Endothelial cell of umbilical vein (primary cell): ENCODE measurements around the gene ELOVL5. TPM values are rescaled to one million over a fixed set of nuclear protein-coding genes. Genes with fewer than 3 reads are reported as not detected.

Experiments
- BruUV-seq: library from RNA; stranded (reverse); fragments of 400-500 nt; replicated peaks from 2 replicates; lab custom pipeline; 2021; lab: Mats Ljungman, UMichigan
- CTCF ChIA-PET: fragments of 300-600, 350-600 bp; sonication (Branson Sonifier 250); formaldehyde crosslinking; loops from one replicate; lab custom pipeline; 2021; ENCODE audit warnings: antibody characterized with exemption, inconsistent platforms; lab: Charles Lee
- POLR2A ChIA-PET: fragments of 300-600, 350-600 bp; sonication (Branson Sonifier 250); formaldehyde crosslinking; loops from one replicate; lab custom pipeline; 2021; ENCODE audit warnings: antibody characterized with exemption, inconsistent platforms; lab: Charles Lee
- DNase-seq: peaks from one replicate; pipeline ENCODE4 v3.0.0-alpha.2; 2011; ENCODE audit warnings: low read depth, low spot score
- FAIRE-seq: peaks from 2 replicates; lab custom pipeline; 2011; peaks lifted over from hg19 to GRCh38; lab: Jason Lieb, UNC
- H2AFZ ChIP-seq: 2 replicates; pipeline ENCODE4 v1.6.0; 2012; ENCODE audit warnings: low read depth, low read length, control low read depth, inconsistent platforms
- H3K27ac ChIP-seq: 2 replicates; pipeline ENCODE4 v1.5.1; 2011; ENCODE audit warnings: low read depth, mild to moderate bottlenecking, control low read depth, low read length, moderate library complexity; ENCODE audit not compliant: insufficient read depth
- H3K27me3 ChIP-seq, 2 experiments: 2 replicates each; pipeline versions ENCODE4 v1.6.0 to v1.6.1; 2011; ENCODE audit warnings: low read length in 2 of 2, mixed read lengths in 1 of 2; ENCODE audit not compliant: control insufficient read depth in 2 of 2, insufficient read depth in 2 of 2
- H3K36me3 ChIP-seq, 2 experiments: 2 replicates in 1 of 2; 3 replicates in 1 of 2; pipeline ENCODE4 v1.5.1; 2011; ENCODE audit warnings: low read length in 2 of 2, mild to moderate bottlenecking in 1 of 2, moderate library complexity in 1 of 2; ENCODE audit not compliant: control insufficient read depth in 2 of 2, insufficient read depth in 2 of 2; ENCODE audit errors: extremely low read depth in 1 of 2
- H3K4me1 ChIP-seq: 3 replicates; pipeline ENCODE4 v1.5.1; 2011; ENCODE audit warnings: mild to moderate bottlenecking, low read length; ENCODE audit not compliant: control insufficient read depth, insufficient read depth; ENCODE audit errors: extremely low read depth
- H3K4me2 ChIP-seq: 2 replicates; pipeline ENCODE4 v1.6.1; 2011; ENCODE audit warnings: low read length, control low read depth, mixed read lengths; ENCODE audit not compliant: insufficient read depth
- H3K4me3 ChIP-seq, 3 experiments: fragments of 200-600 bp in 1 of 3; sonication (generic), shearing (Covaris generic) in 1 of 3; replicated peaks in 1 of 3; 2 replicates each; pipeline ENCODE4 v1.5.1; 2011 to 2016; ENCODE audit warnings: control low read depth in 3 of 3, low read length in 3 of 3, mild to moderate bottlenecking in 2 of 3, inconsistent platforms in 1 of 3, low read depth in 1 of 3, moderate library complexity in 1 of 3; ENCODE audit not compliant: insufficient read depth in 1 of 3
- H3K79me2 ChIP-seq: 2 replicates; pipeline ENCODE4 v1.6.0; 2012; ENCODE audit warnings: low read length, inconsistent platforms; ENCODE audit not compliant: control insufficient read depth, insufficient read depth
- H3K9ac ChIP-seq: replicated peaks from 2 replicates; pipeline ENCODE3; 2011; ENCODE audit warnings: low read length, control low read depth; ENCODE audit not compliant: insufficient read depth; ENCODE audit errors: extremely low read depth
- H3K9me1 ChIP-seq: replicated peaks from 3 replicates; pipeline ENCODE4 v1.6.0; 2011; ENCODE audit warnings: mild to moderate bottlenecking, low read length; ENCODE audit not compliant: control insufficient read depth, insufficient read depth; ENCODE audit errors: extremely low read depth
- H3K9me3 ChIP-seq: replicated peaks from 2 replicates; pipeline ENCODE4 v1.5.1; 2012; ENCODE audit warnings: low read length, inconsistent platforms; ENCODE audit not compliant: control insufficient read depth, insufficient read depth
- H4K20me1 ChIP-seq: replicated peaks from 2 replicates; pipeline ENCODE3; 2011; ENCODE audit warnings: mild to moderate bottlenecking, low read length; ENCODE audit not compliant: control insufficient read depth, insufficient read depth; ENCODE audit errors: extremely low read depth
- EZH2 ChIP-seq: IDR thresholded peaks from 2 replicates; pipeline ENCODE4 v1.6.1; 2012; ENCODE audit warnings: borderline replicate concordance, low read depth, mild to moderate bottlenecking, moderate library complexity, low read length, inconsistent platforms; ENCODE audit not compliant: severe bottlenecking
- FOS ChIP-seq: IDR thresholded peaks from 2 replicates; pipeline ENCODE4 v1.6.1; 2011; ENCODE audit warnings: mild to moderate bottlenecking, low read length, moderate library complexity, borderline replicate concordance; ENCODE audit not compliant: insufficient read depth
- GATA2 ChIP-seq: IDR thresholded peaks from 2 replicates; pipeline ENCODE4 v1.7.0; 2011; ENCODE audit warnings: low read depth, mild to moderate bottlenecking, moderate library complexity, mixed read lengths, low read length; ENCODE audit not compliant: insufficient read length, insufficient read depth
- JUN ChIP-seq: IDR thresholded peaks from 2 replicates; pipeline ENCODE4 v1.6.1; 2011; ENCODE audit warnings: borderline replicate concordance, low read depth; ENCODE audit not compliant: insufficient read length, insufficient read depth
- MYC ChIP-seq: IDR thresholded peaks from one replicate; pipeline ENCODE4 v1.6.1; 2011; ENCODE audit warnings: mild to moderate bottlenecking, low read depth, low read length
- POLR2A ChIP-seq: IDR thresholded peaks from 2 replicates; pipeline ENCODE4 v1.6.1; 2012; ENCODE audit warnings: low read depth, mild to moderate bottlenecking, control low read depth, low read length
- POLR2AphosphoS5 ChIP-seq: IDR thresholded peaks from 2 replicates; pipeline ENCODE4 v1.6.1; 2012; ENCODE audit warnings: low read depth, mild to moderate bottlenecking, control low read depth, low read length, moderate library complexity; ENCODE audit not compliant: insufficient read depth
- dilution Hi-C: fragments of 300-500 bp; cut with MboI; formaldehyde crosslinking; loops from one replicate; pipeline ENCODE4 v1.15.0; 2019; ENCODE audit warnings: low sequenced_read_pairs; ENCODE audit not compliant: extremely low pct_ligation_motif_present
- intact Hi-C: fragments of 100-400 bp; cut with micrococcal nuclease; formaldehyde crosslinking; loops from one replicate; pipeline ENCODE4 v1.10.0; 2022
- polyA plus RNA-seq, 4 experiments: library from polyadenylated mRNA; depleted of rRNA in 3 of 4; stranded (reverse) in 3 of 4; unstranded in 1 of 4; fragments of >200 nt; gene quantifications; 2 replicates each; pipeline versions ENCODE4 v1.2.1 to v1.2.3, GENCODE V29; 2011 to 2012; ENCODE audit warnings: missing spikeins in 1 of 4
- total RNA-seq: library from RNA; stranded (reverse); gene quantifications from 2 replicates; pipeline ENCODE4 v1.2.3, GENCODE V29; 2021
- TF ChIP-seq, protein P1 (sequence below): IDR thresholded peaks from 2 replicates; pipeline ENCODE4 v1.6.1; 2011; ENCODE audit not compliant: insufficient read depth, insufficient read length
- TF ChIP-seq, protein P2 (sequence below), 2 donors: IDR thresholded peaks; 1 replicate in 1 of 2; 2 replicates in 1 of 2; pipeline ENCODE4 v1.5.1; 2011; ENCODE audit warnings: low read length in 2 of 2, mild to moderate bottlenecking in 2 of 2, moderate library complexity in 2 of 2, control low read depth in 1 of 2, inconsistent platforms in 1 of 2, low read depth in 1 of 2; ENCODE audit not compliant: insufficient read depth in 1 of 2; ENCODE audit errors: extremely low read depth in 1 of 2

ELOVL5 gene
- total and polyA plus RNA-seq, 2 donors (not counting 3 experiments of a cell fraction or from before 2014, with no cell fraction given): 85.9 to 140 TPM

DNA sequence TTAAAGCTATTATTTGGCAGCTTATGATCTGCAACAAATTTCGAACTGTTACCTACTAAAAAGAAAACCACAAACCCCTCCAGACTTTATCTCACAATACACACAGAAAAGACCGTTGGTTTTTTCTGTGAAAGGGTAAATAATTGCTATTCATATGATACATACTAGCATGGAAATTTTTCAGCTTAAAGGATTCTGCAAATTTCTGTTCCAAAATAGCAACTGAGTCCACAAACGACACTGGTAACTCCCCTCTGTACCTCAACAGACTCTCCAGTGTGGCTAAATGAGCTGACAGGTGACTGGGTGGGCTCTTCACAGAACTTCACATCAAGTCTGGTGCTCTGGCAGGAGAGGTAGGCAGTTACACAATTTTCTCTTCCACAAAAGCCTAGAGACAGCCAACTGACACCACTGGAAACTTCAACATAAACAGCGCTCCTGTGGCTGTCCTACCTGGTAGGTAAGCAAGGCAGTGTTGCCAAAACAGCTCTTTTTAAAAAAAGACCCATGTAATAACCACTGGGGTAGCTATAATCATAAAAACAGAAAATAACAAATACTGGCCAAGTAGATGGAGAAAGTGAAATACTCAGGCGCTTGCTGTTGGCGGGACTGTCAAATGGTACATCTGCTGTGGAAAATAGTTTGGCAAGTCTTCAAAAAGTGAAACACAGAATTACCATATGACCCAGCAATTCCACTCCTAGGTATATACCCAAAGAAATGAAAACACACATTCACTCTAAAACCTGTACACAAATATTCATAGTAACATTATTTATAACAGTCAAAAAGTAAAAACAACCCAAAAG, 37.8 kb downstream of the ELOVL5 start:
- no peaks in the 10 kb centered on the region for H3K9me3 ChIP-seq
- intact Hi-C loops (no loop called here), dilution Hi-C loops (no loop called here)
- H3K4me1 ChIP-seq: peaks cover 50% of the 10 kb centered on the region
- H3K9me1 ChIP-seq: no peaks in the 10 kb centered on the region
- no peak overlapping the region for H3K9ac ChIP-seq
- H4K20me1 ChIP-seq: peaks cover 3% of the 10 kb centered on the region
- no peaks in the 10 kb centered on the region for H3K36me3 ChIP-seq
- no peak overlapping the region for H3K27ac ChIP-seq
- DNase-seq: no peak
- no peaks in the 10 kb centered on the region for H3K27me3 ChIP-seq
- TF ChIP-seq, protein P1, sequence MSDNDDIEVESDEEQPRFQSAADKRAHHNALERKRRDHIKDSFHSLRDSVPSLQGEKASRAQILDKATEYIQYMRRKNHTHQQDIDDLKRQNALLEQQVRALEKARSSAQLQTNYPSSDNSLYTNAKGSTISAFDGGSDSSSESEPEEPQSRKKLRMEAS: no peak
- TF ChIP-seq, protein P2, sequence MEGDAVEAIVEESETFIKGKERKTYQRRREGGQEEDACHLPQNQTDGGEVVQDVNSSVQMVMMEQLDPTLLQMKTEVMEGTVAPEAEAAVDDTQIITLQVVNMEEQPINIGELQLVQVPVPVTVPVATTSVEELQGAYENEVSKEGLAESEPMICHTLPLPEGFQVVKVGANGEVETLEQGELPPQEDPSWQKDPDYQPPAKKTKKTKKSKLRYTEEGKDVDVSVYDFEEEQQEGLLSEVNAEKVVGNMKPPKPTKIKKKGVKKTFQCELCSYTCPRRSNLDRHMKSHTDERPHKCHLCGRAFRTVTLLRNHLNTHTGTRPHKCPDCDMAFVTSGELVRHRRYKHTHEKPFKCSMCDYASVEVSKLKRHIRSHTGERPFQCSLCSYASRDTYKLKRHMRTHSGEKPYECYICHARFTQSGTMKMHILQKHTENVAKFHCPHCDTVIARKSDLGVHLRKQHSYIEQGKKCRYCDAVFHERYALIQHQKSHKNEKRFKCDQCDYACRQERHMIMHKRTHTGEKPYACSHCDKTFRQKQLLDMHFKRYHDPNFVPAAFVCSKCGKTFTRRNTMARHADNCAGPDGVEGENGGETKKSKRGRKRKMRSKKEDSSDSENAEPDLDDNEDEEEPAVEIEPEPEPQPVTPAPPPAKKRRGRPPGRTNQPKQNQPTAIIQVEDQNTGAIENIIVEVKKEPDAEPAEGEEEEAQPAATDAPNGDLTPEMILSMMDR (IDR thresholded peaks at IDR 0.05; ENCODE audit: extremely low read depth in 1 of 2, insufficient read depth in 1 of 2, low read depth in 1 of 2, low read length in 2 of 2): no peak
- TF ChIP-seq FOS (no peak), MYC (no peak), GATA2 (no peak), EZH2 (no peak), POLR2A (no peak), POLR2AphosphoS5 (no peak), JUN (no peak)
- no peak overlapping the region for H3K4me3 ChIP-seq
- no peak for FAIRE-seq
- H3K4me2 ChIP-seq: no peak overlapping the region
- no peak overlapping the region for H2AFZ ChIP-seq
- no TSS peak for BruUV-seq
- CTCF ChIA-PET: interaction anchor here (1.4 kb wide), 1 partner anchor 17 kb away, joined by 4 read pairs; no protein-coding TSS in a partner anchor
- peaks cover 97% of the 10 kb centered on the region for H3K79me2 ChIP-seq
- POLR2A ChIA-PET: no interaction called here
